AG09319 (cell line): ENCODE results near the gene PSMD13.
A peak's percentile ranks its signal among the peaks of the same experiment; 100 is the strongest.

Source experiments
- DNase-seq: peaks from one replicate; pipeline ENCODE4 v3.0.0-alpha.2; 2010; ENCODE audit warnings: low read depth; ENCODE audit errors: extremely low read depth
- CTCF ChIP-seq: IDR thresholded peaks from 2 replicates; pipeline ENCODE4 v1.5.1; 2011; ENCODE audit warnings: low read depth, mild to moderate bottlenecking, inconsistent platforms, low read length, moderate library complexity

The PSMD13 gene

DNA sequence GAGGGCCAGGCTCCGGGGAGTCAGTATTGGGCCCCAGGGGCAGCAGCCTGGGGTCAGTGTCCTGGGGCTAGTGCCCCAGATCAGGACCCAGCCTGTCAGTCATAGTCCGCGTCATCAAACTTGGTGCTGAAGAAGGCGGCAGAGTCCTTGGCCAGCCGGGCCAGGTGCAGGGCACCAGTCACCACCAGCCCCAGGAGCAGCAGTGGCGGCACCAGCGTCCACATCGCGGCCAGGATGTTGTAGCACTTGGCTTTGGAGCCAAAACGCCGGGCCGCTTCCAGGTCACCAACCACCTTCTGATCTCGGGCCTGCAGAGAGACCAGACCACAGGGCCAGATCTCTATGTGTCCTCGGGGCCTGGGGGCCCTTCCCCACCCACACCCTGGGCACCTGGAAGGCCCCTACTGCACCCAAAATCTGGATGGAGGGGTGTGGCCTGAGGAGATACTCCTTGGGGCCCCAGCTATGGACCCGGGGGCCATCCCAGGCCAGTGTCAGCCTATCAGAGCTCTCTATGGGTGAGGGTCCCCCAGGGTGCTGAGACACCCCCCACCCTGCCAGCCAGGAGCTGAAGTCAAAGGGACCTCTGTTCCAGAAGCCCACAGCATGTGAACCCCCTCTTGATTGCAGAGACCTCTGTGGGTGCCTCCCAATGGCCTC, 61.8 kb downstream of the PSMD13 start:
- DNase-seq = no peak
- no peak for TF ChIP-seq CTCF

DNA sequence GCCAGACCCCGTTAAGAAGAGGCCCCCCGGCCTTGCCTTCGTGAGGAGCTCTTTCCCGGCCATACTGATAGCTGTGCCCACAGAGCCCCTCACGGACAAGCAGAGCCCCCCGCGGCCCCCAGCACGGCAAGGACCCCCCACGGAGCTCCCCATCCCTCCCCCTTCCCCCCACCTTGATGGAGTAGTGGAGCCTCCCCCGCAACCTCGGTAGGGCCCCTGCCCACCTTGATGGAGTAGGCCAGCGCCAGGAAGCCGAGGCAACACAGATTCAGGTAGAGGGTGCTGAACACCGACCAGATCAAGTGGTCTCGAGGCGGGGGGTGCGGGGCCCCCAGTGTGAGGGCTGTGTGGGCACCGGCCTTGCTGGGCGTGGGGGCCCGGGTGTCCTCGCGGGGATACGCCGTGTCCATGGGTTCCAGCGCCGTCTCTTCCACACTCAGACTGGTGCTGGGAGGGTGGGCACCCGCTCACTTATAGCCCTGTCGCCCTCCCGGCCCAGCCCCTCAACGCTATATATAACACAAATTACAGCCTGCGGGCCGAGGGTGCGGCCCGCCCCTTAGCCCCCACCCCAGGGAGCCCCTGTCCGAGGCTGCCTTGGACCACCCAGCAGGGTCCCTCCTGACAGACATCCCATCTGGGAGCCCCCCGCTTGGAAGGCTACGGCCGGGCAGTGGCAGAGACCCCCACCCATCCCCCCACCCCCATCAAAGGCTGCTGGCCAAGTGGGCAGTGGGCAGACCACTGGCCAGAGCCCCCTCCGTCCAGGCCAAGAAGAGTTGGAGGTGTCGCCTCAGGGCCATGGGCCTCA, 62.5 kb downstream of the PSMD13 start, which contains the start of gene IFITM5:
IFITM5 (minus strand) TSS at position 446 of the 811 bp plus-strand sequence; CDS start at position 410, 36 bp downstream.
- no peak for TF ChIP-seq CTCF
- no peak for DNase-seq

DNA sequence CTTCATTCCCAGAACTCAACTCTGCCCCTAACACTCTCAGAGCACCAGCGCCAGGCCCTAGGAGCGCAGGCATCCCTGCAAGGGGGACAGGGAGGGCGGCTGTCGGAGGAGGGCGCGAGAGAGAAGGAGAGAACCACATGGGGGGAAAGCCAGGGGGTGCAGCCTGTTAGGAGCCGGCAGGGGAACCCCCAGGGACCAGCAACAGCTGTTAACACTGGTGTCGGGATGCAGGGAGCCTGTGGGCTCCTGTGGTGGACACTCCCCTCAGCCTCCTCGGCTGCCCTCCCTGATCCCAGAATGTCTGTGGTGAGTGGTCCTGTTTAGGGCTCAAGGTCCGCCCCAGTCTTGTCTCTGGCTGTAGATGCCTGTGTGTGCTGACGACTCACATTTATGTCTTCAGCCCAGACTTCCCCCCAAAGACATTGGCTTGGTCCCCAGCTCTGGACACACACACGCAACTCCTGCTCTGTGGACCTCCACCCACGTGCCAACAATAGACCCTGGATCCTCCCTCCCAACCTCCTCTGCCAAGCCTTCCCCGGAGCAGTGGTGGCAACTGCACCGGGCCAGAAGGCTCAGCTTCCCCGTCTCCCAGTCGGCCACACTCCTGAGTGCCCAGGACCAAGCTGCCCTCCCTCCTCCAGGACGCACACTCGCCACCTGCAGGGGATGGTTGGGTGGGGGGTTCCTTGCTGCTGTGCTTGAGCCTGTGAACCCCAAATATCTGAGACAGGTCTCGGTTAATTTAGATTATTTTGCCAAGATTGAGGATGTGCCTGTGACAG, 63.4 kb downstream of the PSMD13 start:
- TF ChIP-seq CTCF = peak; percentile 18; the same call in 1 of the 2 replicates
- no peak for DNase-seq
